GM19324 (cell line): ENCODE data around the gene SIGLEC11.
A peak's percentile ranks its signal among the peaks of the same experiment; 100 is the strongest.
"Not testable (repeated sequence)": the region's sequence is repeated elsewhere in the genome, so short reads cannot be mapped to it uniquely, and the experiment has no call there.

Experiments used
- ATAC-seq: cut with Tn5 transposase; IDR thresholded peaks from one replicate; pipeline ENCODE4 v1.9.1; 2021; ENCODE audit warnings: mild to moderate bottlenecking, moderate library complexity; ENCODE audit not compliant: unreplicated experiment, low FRiP score

SIGLEC11 gene, protein sequence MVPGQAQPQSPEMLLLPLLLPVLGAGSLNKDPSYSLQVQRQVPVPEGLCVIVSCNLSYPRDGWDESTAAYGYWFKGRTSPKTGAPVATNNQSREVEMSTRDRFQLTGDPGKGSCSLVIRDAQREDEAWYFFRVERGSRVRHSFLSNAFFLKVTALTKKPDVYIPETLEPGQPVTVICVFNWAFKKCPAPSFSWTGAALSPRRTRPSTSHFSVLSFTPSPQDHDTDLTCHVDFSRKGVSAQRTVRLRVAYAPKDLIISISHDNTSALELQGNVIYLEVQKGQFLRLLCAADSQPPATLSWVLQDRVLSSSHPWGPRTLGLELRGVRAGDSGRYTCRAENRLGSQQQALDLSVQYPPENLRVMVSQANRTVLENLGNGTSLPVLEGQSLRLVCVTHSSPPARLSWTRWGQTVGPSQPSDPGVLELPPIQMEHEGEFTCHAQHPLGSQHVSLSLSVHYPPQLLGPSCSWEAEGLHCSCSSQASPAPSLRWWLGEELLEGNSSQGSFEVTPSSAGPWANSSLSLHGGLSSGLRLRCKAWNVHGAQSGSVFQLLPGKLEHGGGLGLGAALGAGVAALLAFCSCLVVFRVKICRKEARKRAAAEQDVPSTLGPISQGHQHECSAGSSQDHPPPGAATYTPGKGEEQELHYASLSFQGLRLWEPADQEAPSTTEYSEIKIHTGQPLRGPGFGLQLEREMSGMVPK

DNA sequence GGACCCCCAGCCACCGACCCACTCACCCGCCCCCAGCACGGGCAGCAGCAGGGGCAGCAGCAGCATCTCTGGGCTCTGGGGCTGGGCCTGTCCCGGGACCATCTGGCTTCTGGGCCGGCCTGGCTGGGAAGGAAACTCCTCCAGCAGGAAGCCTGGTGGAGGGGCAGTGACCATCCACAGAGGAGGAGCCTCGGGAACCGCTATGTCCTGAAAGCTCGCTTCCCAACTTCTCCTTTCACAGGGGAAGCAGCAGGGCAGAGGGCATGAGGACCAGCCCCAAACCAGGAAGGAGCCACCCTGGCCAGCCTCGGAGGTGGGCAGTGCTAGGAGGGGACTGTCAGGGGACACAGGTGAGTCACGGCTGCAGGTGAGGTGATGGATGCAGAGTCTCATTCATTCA is at the start of gene SIGLEC11:
Gene SIGLEC11, minus strand, starts transcription at position 193 of the 400 bp plus-strand sequence. Its CDS starts 91 bp downstream, at position 102.
- ATAC-seq, result not testable (repeated sequence)

DNA sequence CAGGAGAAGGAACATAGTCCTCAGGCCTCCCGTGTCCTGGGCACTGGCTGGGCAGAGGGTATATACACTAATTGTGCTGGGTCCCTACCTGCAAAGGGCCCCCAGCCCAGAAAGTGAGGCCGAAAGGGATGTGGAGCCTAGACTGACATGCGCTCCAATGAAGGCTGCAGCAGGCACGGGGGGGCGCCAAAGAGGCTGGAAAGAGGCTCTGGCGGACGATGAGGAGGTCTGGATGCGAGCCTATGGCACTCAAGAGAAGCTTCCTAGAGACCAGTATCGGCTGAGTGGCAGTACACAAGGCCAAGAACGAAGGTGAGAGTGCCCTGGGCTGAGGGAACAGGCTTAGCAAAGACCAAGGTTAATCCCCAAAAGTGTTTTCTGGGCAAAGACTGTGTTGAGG is 47.6 kb upstream of the SIGLEC11 start:
- no peak for ATAC-seq

DNA sequence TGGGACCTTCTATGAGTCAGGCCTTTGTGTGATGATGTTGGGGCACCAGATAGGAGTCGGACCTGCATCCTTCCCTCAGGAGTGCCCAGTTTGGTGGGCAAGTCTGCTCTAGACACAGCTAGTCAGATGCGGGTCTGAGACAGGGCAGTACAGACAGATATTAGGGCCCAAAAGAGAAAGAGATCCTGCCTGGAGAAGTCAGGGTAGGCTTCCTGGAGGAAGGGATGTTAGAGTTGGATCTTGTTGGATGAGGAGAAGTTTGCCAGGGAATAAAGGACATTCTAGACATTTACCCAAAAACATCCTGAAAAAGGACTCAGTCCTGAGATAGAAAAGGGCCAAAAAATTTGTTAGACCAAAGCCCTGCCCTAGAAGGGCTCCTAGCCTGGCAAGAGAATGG is 47.0 kb upstream of the SIGLEC11 start:
- no peak for ATAC-seq

DNA sequence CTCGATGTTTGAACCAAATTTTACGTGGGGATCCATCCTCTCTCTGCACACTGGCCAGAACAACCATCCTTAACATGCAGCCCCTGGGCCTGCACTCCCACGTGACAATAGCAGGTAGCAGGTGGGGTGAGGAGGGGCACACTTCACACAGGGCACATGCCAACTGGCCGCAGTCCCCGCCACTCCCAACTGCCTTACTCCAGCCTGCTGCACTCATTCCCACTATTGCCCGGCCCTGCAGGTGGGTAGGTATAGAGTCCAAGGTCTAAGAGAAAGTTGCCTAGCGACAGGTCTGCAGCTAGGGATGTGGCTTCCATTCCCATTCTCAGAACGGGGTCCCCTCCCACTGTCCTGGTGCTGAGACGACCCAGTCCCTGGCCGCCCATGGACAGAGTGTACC is 46.2 kb upstream of the SIGLEC11 start:
- no peak for ATAC-seq

DNA sequence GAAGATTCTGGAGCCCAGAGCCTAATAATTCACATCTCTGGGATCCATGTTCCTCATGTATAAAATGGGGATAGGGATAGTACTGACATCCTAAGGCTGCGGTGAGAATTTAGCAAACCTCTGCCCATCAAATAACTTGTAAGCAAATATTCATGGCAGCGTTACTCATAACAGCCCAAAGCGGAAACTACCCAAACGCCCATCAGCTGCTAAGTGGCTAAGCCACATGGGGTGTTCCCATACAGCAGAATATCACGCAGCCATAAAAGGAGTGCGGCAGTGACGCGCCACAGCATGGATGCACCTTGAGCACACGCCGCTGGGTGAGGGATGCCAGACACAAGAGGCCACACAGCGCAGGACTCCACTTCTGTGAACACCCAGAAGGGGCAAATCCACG is 44.5 kb upstream of the SIGLEC11 start:
- no peak for ATAC-seq

DNA sequence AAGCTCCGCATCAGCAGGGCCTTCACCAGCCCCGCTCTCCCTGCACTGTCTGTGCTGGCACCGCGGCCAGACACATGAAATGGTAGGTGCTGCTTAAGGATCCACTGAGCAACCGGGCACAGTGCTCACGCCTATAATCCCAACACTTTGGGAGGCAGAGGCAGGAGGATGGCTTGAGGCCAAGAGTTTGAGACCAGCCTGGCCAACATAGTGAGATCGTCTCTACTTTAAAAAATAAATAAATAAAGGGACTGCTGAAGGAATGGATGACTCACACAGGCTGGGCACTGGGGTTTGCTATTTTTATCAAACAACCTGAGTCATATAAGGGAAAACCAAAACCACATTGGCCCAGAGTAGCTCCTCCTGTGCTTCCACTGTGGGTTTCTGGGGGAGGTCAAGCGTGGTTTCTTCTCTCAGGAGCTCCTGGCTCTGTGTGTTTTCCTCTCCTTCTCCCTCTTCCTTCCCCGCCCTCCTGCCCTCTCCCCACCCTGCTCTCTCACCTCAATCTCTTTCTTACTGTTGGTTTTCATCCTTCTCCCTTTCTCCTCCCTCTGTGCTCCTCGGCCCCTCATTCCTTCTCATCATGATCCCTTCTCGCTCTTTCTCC is 42.9 kb upstream of the SIGLEC11 start:
- no peak for ATAC-seq

DNA sequence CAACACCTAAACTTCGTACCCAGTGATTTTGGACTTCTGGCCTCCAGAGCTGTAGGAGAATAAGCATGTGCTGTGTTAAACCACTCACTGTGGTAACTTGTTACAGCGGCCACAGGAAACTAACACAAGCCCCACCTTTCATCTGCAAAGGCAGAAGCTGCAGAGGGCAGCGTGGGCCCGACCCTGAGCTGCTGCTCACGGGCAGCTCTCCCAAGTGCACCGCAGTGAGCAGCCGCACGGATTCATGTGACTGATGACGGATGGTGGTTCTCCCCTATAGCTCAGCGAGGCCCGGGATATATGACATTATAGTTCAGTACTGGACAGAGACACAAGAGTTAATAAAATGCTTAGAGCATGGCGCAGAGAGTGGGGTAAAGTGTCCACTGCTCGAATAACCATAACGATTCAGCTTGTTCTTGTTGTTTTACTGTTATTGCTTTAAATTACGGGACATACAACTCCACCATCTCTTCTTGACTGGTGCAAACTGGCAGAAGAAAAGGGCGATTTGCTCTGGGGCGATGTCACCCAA is 42.3 kb upstream of the SIGLEC11 start:
- no peak for ATAC-seq

DNA sequence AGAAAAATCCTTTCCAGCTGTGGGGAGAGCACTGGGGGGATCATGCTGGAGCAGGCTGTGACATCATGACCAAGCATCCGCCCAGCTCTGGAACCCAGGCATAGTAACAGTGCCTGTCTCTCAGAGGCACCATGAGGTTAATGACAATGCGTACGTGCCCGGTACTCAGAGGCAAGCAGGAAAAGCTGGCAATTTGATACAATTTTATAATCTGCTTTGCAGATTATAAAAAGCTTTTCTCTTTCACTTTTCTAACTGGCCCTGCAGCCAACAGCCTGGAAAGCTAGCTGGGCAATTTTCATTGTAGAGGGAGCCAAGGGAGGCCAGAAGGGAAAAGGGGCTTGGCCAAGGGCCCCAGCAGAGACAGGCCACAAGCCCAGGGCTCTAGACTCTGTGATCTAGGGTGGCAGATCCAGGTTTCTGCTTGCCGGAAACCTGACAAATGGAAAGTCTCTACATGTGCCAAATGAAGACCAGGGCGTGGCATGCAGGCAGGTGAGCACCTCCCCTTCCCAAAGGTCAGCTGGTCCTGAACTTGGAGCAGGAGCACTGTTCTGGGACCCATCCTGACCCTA is 41.5 kb upstream of the SIGLEC11 start:
- no peak for ATAC-seq

DNA sequence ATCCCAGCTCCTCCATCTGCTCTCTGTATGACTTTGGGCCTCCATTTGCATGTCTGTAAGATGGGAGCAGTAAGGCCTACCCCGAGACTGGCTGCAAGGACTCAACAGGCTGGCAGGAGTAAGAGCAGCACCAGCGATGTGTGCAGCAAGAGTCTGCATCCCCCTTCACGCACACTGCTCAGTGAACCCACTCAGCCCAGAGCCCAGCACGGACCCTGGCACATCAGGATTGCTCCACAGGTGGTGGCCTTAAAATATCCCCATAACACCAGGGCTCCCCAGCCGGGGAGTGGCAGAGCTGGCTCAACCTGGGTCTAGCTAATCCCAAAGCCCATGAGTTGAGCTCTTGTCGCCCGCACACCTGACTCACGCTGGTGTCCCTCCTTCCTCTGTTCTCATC is 40.8 kb upstream of the SIGLEC11 start:
- ATAC-seq, result no peak

DNA sequence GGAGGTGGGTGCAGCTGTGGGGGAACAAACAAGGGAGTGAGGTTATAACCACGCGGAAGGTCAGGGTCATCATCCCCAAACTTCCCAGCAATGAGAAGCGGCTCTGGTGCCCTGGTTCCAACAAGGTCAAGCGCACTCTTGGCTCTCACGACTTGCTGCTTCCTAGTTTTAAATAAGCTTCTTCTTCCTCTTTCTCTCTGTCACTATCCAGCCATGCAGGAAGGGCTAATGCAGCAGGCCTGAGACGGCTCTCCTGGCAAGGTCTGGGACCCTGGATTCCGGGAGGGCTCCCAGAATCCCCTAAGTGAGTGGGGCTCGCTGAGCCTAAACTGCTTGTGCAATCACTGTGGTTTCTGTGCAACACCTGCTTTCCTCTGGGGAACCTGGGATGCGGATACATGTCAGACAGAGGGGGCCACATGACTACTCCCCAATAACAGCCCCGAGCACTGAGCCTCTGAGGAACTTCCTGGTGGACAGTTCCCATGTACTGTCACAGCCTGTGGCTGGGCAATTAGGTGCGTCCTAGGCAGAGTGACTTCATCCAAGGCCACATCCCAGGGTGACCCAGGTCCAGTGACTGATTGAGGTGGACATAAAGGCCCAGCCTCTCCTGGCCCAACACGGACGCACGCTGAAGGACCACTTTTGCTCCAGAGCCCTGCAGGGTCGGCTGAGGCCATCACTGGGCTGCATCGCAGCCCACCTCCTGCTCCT is 40.0 kb upstream of the SIGLEC11 start:
- ATAC-seq, result no peak

DNA sequence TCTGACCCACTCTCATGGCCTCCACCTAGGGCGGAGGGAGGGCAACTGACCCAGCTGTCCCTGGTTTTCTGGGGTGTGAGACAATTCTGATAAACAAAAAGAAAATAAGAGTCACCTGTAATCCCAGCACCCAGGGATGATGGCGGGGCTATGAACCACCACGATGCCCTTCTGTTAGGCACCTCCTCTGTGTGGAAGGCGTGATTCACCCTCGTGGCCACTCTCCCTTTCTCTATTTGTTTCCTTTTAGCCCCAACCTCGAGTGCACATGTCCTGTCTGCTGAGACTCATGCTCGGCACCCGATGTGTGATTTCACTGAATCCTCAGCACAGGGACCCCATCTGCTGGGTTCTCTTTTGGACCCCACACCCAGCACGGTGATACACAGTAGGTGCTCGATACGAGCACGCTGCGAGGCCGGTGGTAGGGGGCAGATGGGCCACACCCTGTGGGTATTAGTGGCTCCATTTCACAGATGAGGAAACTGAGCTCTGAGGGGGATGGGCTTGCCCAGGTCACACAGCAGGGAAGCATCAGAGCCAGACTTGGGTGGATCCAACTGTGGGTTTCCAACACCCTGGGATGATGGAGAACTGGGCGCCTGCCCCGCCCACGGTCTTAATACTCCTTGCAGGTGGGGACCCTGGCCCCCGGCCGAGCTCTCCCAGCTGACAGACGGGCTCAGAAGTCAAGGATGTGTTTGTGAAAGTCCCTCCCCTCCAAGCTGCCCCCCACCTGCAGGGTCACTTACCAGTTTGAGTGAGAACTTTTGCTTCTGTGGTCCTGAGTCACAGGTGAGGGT is 39.3 kb upstream of the SIGLEC11 start:
- no peak for ATAC-seq

DNA sequence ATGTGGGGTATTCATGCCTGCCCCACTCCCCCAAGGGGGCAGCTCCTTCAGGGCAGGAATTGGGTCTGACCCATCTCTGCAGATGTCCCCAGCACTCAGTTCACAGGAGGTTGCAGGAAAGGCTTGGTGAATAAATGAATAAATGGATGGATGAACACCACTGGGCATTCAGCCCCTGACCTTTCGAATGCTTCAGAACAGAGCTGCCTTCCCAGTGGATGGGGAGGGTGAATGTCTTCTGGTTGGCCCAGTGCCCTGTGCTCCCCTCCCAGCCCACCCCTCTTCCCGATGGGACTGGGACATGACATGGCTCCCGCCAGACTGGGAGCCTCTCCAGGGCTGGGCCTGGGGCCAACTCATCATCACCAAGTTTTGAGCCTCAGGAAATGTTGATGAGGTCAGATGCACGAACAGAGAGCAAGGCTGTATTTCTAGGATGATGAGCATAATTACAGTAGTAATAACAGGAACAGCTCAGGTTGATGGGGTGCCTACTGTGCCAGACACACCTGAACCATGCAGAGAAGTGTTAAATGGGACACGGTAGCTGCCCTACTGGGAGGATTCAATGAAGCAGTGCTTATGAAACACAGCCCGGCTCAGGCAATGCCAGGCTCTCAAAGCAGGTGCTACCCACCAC is 38.5 kb upstream of the SIGLEC11 start:
- no peak for ATAC-seq

DNA sequence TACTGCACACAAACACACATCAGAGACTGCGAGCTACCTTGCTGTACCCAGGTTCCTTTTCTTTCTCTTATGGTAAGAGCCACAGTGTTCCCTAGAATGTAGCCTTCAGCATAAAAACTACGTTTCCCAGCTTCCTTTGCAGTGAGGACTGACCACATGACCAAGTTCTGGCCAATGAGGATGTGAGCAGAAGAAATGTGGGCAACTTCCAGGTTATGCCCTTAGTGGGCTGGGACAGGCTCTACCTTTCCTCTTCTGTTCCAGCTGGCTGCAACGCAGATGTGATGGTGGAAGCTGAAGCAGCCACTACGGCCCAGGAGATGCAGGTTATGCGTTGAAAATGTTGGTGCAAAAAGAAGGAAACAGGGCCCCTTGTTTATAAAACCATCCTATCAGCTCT is 36.7 kb upstream of the SIGLEC11 start:
- ATAC-seq, result no peak

DNA sequence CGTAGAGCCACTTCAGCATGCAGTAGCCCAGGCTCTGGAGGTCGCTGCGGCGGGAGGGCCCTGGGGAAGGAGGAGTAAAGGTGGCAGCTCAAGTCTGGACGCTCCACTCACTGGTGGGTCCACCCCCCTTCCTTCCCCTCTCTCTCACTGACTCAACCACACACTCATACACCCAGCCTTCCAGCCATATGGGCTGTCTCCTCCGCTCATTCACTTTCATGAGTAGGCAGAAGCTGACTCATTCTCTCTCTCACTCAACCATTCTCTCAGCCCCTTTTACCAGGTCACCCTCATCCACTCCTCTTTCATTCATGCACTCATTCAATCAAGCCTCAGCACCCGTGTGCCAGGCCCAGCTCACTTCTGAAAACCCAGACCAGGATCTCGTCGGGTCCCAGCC is 27.5 kb upstream of the SIGLEC11 start:
- no peak for ATAC-seq

DNA sequence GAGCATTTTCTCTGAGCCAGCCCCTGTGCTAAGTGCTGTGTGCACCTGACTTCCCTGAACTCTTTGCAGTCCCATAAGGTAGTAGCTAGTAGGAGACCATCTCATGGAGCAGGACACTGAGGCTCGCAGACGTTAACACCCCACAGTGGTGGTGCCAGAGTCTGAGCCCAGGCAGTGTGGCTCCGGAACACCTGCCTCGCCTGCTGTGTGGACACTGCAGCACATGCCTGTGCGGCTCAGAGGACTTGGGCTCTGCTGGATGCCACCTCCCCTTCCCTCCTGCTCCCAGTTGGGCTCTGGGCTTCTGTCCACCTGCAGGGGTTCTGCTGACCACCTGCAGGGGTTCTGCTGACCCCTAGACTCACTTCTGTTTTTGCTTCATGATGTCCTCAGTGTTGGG is 27.0 kb upstream of the SIGLEC11 start:
- ATAC-seq, result no peak

DNA sequence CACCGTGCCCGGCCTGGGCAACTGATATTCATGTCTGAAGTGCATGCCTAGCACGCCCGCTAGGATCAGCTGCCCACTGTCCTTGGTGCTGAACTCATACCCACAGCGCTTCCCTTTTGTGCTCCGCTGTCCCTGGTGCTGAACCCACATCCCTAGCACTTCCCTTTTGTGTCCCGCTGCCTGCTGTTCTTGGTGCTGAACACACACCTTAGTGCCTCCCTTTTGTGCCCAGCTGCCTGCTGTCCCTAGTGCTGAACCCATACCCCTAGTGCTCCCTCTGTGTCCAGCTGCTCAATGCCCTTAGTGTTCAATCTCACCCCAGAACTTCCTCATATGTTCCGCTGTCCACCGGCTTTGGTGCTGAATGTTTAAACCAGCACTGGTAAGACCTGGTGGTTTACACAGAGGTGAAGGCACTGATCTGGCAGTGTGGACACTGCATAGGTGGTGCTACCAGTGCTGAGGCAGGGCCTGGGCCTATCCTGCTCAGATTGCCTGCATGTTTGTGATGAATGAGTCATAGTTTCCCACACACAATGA is 26.3 kb upstream of the SIGLEC11 start:
- ATAC-seq, result peak; percentile 46

DNA sequence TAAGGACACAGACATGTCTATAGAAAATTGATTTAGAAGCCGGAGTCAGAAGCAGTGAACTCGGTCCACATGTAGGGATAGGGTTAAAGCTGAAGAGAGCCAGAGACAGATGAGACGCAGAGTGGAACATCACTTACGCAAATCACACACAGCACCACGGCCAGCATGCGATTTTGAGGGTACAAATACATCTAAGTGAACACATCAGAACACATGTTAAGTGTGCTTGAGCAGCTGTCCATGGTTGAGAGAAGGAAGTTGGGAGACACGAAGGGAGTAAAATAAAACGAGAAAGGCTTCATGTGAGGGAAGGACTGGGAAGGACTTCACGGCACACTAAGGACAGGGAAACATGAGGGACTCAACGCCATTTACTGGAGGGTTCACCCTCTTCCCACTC is 25.4 kb upstream of the SIGLEC11 start:
- no peak for ATAC-seq

DNA sequence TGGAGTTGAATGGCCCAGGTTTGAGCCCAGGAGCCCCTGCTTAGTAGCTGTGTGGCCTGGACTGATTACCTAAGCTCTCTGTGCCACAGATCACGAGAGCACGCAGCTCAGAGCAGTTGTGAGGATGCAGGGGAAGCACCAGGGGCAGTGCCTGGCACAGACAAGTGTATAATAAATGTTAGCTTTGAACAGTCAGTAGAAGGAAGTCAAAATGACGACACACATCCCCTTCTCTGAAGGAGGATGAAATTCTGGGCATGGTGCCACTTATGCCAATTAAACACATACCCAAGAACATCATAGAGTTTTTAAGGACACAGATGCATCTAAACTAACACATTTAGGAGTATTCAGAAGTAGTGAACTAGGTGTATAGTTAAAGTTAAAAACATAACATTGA is 24.9 kb upstream of the SIGLEC11 start:
- no peak for ATAC-seq

DNA sequence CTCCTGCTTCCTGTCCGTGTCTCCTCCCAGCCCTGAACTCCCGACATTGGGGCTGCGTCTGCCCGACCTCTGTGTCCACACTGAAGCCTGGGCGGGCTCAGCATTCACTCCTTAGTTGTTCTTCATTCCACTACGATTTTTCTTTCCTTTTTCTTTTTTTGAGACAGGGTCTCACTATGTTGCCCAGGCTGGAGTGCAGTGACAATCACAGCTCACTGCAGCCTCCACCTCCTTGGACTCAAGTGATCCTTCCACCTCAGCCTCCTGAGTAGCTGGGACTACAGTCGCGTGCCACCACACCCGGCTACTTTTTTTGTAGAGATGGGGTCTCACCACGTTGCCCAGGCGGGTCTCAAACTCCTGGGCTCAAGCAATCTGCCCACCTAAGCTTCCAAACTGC is 23.5 kb upstream of the SIGLEC11 start:
- no peak for ATAC-seq
